ENCODE results near the gene USP47.

The USP47 gene, protein sequence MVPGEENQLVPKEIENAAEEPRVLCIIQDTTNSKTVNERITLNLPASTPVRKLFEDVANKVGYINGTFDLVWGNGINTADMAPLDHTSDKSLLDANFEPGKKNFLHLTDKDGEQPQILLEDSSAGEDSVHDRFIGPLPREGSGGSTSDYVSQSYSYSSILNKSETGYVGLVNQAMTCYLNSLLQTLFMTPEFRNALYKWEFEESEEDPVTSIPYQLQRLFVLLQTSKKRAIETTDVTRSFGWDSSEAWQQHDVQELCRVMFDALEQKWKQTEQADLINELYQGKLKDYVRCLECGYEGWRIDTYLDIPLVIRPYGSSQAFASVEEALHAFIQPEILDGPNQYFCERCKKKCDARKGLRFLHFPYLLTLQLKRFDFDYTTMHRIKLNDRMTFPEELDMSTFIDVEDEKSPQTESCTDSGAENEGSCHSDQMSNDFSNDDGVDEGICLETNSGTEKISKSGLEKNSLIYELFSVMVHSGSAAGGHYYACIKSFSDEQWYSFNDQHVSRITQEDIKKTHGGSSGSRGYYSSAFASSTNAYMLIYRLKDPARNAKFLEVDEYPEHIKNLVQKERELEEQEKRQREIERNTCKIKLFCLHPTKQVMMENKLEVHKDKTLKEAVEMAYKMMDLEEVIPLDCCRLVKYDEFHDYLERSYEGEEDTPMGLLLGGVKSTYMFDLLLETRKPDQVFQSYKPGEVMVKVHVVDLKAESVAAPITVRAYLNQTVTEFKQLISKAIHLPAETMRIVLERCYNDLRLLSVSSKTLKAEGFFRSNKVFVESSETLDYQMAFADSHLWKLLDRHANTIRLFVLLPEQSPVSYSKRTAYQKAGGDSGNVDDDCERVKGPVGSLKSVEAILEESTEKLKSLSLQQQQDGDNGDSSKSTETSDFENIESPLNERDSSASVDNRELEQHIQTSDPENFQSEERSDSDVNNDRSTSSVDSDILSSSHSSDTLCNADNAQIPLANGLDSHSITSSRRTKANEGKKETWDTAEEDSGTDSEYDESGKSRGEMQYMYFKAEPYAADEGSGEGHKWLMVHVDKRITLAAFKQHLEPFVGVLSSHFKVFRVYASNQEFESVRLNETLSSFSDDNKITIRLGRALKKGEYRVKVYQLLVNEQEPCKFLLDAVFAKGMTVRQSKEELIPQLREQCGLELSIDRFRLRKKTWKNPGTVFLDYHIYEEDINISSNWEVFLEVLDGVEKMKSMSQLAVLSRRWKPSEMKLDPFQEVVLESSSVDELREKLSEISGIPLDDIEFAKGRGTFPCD (N-terminal part only)

DNA sequence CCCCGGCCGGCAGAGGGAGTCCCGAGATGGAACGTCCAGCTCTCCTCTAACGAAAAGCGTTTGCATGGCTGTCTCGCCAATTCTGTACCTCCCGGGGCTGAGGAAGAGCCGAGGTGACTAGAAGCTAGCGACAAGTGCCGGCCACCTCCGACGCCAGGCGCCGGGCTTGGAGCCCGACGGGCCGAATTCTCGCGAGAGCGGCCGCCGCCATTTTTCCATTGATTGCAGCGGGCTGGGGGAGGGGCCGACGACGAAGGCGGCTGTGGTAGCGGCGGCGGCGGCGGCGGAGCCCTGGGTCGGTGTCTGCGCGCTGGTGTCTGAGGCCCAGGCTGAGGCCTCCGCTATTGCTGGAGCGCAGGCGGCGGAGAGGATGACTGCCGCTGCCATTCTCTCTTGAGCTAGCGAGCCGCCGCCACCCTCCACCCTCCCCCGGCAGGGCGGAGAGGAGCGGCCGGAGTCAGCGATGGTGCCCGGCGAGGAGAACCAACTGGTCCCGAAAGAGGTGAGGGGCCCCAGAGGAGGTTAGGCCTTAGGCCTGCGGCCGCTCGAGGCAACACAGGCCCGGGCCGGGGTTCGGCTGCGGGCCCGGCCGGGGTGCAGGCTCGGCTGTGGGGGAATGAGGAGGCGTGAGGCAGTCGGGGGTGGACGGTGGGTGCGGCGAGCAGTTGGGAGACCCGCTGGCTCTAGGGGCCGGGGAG is at the start of gene USP47:
TSS of gene USP47 (plus strand) at position 250 of the 698 bp plus-strand sequence. CDS start at position 464, 214 bp downstream.
- DNase-seq, result peak; percentile 98

DNA sequence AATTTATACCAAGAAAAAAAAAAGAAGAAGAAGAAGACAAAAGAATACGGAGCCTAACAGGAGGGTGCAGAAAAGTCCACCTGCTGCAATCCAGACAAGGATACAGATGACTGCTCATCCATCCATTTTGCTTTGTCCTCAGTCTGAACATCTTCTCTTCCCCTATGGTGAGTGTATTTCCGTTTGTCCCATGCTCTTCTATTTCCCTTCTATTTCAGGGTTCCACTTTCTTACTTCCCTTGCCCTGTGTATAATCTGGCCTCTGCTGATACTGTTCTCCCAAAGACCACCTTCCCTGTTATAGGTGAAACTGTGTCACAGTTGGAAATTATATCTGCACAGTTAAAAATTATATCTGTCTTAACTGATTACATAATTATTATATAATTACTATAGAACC is 48.7 kb upstream of the USP47 start:
- DNase-seq, result no peak

DNA sequence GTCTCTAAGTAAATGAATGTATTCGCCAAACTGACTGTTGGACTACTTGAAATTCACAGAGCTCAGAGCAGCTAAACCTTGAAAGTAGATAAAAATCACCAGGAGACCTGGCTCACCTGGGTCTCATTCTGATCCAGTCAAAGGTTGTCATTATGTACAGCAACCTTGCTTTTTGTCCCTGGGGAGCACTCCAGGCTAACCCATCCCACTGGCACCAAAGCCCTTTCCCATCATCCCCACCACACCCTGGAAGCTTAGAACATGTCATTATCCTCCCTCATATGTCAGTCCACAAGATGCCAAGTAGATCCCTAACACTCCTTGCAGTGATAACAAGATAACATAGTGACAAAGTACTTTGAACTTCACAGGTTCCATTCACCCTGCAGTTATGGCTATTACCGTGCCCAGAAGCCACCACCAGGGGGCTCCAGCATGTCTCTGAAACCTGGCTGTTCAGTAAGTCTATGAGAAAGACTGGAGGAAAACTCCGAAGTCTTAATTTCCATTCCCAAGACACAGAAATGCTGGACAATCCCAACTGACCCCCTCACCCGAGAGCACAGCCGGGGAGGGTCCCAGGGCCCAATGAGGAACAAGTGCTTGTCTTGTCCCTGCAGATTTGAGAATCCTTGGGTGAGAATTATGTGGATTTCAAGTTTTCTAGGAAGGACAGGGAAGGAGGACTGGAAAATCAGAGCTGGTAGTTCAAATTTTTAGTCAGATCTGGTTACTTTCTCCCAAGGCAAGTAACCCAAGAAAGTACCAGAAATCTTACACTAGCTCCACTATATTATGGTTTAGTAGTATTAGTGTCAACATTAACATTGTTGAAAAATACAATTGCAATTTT is 43.0 kb upstream of the USP47 start:
- peak; percentile 79 for DNase-seq

DNA sequence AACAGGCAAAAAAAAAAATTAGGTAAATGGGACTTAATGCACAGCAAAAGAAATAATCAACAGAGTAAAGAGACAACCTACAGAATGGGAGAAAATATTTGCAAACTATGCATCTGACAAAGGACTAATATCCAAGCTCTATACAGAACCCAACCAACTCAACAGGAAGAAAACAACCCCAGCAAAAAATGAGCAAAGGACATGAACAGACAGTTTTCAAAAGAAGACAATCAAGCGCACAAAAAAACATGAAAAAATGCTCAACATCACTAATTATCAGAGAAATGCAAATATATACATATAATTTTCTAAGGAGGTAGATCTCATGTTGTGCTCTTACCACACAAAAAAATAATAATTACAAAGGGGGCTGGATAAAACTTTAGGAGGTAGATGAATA is 36.5 kb upstream of the USP47 start:
- no peak for DNase-seq

DNA sequence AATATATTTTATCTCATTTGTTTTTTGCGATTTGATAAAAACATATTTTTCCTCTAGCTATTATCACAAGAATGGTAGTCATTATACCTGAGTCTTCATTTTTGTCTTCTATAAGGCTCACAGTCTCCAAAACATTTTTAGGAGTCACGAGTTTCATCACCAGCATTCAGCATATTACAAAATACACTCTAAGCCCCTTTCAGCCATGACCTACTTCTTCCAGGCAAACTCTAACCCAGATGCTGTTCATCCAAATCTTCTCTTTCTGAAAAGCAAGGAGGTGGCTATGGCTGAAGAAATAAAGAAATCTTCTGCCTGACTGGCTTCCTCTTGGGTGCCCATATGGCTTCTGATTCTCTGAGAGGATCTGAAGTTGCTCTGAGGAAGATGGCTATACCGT is 35.7 kb upstream of the USP47 start:
- no peak for DNase-seq

DNA sequence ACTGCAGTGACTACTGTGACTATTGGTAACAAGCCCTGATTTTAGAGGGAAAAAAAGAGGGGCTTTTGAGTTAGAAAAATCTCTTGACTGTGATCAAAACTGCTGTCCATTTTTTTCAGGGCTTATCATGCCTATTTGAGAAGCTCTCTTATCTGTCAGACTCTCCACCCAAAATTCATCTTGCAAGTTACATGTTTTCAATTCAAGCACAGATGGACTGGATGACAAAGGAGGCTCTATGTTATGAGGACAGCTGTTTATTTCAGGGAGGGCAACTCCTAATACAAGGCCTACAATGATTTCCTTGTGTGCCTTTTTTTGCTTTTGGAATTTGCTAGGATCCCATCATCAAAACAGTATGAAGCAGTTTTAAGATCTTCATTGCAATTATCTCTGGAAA is 35.2 kb upstream of the USP47 start:
- DNase-seq, result no peak

DNA sequence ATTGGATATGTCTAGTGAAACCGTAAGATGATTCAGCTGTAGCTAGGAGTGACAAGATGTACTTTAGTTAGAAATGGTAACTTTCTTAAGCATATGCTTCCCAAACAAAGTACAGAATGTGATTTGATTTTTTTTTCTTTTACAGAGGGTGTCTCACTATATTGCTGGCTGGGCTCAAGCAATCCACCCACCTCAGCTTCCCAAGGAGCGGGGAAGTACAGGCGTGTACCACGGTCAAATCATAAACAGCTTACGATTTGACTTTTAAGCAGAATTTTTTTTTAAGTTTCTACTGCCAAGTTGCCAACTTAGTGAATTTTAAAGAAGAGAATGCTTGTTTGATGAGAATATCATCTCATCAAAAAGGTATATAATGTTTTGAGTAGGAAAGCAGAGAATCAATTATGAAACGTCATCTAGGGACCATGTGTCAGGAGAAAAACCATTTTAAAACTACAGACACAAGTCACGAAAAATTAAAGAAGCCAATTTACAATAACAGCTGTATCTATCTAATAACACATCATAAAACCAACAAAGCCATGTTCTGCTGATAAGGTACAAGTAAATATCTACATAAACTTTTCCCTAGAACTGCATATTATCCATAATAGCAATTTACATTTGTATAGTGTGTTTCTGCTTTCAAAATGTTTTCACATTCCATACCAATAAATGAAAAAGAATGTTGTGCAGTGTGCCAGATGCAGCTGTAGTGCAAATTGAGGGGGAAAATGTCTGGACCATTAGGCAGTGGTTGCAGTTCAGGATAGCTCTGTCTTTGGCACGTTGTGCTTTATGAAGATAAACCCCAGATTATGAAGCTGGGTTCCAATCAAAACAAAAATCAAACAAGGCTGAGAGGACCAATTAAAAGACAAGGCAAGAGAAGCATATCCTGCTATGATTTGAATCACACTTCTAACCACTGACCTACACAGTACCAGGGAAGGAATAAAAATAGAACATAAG is 33.7 kb upstream of the USP47 start:
- no peak for DNase-seq

DNA sequence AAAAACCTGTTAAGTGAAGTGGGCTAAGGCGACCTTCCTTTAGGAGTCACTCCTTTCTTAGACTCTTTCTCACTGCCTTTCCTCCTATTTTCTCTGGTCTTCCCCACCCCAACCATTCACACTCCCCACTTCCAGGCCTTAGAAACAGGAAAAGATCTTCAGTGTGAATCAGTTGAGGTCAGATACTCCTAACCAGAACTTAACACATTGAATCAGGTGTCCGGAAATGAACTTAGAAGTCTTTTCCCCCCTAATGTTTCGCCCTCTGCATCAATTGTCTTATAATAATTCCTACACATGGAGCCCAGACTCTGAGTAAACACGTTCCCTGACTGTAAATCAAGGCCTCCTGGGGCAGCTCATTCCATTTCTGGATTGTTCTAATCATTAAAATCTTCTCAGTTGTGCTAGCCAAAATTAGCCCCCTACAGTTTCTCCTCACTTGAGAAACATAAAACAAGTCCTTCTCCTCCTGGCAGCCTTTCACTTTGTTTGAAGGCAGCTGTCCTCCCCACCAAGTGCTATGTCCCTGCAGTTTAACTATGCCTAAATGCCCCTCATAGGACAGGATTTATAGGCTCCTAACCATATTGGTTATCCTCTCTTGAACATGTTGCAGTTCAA is 32.7 kb upstream of the USP47 start:
- DNase-seq, result no peak

DNA sequence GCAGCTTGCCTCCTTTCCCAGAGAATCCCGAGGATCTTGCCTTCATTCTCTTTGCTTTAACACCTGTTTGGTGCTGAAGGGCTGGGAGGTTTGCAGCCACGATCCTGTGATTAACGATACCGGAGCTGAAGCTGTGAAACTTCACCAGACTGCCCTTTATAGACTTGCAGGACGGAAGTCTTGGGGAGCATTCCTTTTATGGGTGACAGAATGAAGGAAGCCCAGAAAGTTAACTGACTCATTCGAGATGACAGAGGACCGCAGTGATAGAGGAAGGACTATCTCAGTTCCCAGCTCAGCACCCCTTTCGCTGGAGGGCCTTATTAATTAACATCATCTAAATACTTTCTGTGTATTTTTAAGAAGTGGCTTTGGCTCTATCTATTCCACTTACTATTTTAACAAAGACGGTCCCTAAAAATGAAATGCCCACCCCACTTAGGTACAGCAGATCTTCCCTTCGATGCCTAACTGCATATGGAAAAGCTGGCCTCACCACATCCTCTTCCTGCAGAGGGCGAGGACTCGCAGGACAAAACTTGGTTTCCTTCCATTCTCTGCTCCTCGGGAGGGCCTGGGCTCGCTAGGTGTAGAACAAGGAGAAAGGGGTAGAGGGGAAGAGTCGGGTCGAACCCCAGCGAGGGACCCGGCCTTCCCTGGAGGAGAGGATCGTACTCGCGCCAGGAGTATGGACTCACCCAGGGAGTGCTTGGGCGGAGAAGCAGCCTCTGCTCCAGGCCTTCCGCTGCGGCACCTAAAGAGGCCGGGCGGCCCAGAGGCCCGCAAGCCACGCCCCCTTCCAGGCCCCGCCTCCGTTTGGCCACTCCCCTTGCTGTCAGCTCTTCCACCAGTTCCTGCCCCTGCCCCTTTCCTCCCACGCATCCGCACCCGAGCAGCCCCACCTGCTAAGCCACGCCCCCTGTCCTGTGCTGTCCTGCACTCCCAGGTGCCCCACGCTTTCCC is 30.7 kb upstream of the USP47 start:
- no peak for DNase-seq

DNA sequence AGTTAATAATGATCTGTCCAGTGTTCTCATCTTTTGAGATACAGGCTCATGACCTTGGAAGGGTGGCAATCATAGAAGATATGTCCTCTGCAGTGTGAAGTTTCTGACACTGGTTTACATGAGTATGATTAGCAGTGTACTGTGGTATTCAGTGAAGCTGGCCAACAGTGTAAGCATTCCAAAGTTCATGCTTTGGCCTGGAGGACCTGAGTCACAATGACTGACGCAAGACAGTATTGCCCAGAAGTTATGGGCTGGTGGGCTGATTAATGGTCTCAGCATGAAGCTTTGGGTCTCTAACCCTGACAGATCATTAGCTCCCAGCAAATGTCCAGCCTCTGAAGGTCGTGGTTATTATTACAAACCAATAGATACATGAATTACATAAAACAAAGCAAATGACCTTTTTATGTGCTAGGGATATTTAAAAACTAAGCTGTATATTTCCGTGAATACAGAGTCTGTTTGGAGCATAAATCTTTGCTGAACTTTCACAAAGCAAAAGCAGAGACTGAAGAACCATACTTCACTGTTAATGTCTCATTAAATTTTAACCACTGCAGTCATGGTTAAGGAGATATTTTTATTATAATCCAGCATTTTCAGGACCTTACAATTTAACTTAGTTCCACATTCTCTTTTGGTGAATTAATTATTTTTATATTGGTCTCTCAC is 28.3 kb upstream of the USP47 start:
- no peak for DNase-seq

DNA sequence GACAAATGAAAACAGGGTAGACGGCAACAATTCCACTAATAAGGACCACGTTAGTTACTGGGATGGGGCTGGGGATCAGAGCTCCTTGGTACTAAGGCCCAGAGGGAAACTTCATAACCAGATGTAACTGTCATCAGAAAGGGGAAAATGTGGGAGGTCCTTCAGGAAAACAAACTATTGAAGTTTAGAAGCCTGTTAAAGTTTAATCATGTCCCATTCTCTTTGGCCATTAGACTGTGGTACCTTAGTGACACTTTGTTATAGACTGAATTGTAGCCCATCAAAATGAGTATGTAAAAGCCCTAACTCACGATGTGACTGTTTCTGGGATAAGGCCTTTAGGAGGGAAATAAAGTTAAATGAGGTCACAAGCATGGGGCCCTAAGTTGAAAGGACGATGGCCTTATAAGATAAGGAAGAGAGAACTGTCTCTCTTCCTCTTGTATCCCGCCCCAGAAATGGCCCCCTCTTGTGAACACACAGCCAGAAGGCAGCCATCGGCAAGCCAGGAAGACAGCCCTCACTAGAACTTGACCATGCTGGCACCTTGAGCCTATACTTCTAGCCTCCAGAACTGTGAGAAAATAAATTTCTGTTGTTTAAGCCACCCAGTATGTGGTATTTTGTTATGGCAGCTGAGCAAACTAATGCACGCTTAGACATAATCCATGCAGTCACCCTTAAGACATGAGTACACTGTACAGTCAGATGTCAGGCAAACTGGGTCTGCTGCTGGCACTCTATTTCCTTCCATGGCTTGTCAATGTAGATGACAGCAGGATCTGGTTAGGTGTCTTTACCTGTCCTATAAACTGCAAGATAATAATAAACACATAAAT is 26.9 kb upstream of the USP47 start:
- DNase-seq, result no peak

DNA sequence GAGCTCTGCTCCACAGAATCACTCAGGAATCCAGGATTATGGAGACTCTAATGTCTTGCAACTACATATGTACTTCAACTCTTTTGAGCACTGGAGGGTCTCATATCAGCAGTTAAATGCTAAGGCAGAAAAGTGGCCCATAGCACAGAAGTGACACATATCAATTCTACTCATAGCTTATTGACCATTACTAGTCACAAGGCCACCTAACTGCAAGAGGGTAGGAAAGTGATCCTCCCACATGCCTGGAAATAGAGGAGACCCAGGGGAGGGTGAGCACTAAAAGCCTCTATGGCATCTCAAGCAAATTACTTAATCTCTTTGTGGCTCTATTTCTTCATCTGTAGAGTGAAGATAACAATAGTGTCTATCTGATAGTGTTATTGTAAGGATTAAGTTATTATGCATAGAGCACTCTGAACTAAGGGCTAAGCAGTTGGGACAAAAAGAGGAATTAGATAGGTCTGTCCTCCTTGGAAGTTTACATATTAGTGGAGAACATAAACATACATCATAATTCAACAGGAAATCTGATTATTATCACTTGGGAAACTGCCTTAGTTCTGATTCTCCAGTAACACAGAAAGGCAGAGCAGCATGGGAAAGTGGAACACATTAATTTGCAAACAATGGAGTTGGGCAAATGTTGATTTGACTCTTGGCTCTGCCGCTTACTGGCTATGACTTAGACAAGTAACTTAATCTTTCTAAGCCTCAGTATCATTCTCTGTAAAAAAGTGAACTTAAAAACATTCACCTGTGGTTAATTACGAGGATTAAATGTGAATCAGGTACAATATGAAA is 25.1 kb upstream of the USP47 start:
- no peak for DNase-seq

DNA sequence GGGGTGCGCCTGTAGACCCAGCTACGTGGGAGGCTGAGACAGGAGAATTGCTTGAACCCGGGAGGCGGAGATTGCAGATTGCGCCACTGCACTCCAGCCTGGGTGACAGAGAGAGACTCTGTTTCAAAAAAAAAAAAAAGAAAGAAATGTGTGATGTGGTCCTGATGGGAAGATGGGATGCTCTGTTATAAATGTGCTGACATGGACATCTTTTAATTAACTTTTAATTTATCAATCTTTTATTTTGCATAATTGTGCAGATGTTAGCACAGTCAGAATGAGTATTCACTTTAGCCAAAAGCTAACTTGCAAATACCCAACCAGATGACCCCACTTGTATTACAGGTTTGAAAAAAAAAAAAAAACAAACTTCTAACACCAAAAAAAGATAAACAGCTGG is 23.8 kb upstream of the USP47 start:
- DNase-seq, result no peak

DNA sequence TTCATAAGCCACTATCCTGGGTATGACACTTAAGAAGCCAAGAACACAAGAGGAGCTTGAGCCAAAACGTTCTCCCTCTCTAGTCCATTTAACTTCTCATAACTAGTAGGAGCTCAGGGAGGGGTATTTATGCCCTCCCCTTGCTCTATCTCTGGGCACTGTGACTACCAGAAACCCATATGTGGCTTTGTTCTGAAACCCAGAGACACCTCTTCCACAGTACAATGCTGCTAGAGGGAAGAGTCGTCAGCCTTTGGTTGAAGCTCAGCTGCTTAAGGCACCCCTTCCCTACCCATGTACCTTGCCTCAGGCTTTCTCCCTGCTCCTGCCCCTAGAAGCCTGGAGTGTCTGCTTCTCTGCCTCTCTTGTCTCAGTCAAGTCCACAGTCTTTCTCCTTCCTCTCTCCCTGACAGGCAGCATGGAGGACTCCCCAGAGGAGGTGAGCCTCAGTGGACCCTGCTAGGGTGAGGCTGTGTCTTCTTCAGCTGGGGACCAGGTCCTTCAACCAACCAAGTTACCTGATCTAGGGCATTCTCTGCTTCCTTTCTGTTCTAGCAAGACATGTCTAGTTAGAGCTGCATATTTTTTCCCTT is 23.1 kb upstream of the USP47 start:
- DNase-seq, result no peak

DNA sequence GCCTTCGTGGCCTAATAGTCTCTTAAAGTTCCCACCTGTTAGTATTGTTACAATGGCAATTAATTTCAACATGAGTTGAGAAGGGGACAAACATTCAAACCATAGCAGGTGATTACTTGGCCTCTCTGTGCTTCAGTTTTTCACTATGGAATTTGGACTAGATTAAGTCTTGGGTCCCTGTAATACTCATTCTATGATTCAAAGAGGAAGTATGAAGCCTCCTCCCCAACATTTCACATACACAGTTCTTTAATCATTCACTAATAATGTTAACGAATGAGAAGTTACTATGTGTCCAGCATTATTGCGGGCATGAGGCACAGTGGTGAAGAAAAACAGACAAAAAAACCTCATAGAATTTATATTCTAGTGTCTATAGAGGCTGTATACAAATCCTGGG is 19.9 kb upstream of the USP47 start:
- DNase-seq, result no peak

DNA sequence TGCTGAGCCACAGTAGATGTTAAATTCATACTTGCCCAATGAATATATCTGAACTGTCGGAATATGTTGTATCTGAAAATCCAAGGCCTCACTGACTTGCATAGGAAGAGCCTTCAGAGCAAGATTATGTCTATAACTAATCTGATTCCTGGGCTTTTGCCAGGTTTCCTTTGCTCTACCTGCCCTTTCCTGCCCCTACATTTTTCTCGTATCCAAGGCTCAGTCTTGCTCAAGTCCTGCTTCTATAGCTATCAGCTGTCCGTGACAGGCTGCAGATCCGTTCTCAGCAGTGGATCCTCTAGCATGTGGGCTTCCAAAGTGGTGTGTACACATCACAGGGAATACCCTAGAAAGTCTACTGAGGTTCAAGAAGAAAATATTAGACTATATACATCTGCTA is 18.8 kb upstream of the USP47 start:
- no peak for DNase-seq

Measured in activated CD8-positive, alpha-beta memory T cell treated with anti-CD3 and anti-CD28 coated beads, Interleukin-2, amount 50 U/mL, for 48 hours (primary cell).